PFSK-1 (cell line): ENCODE data around the gene CHAC1.

Experiments used
- POLR2AphosphoS5 ChIP-seq: IDR thresholded peaks from 2 replicates; pipeline ENCODE4 v1.6.1; 2012; ENCODE audit warnings: low read depth, mild to moderate bottlenecking, control low read depth, low read length, moderate library complexity
- SIN3A ChIP-seq: IDR thresholded peaks from 2 replicates; pipeline ENCODE4 v1.6.1; 2012; ENCODE audit warnings: mild to moderate bottlenecking, low read length, moderate library complexity, borderline replicate concordance; ENCODE audit not compliant: insufficient read depth

DNA sequence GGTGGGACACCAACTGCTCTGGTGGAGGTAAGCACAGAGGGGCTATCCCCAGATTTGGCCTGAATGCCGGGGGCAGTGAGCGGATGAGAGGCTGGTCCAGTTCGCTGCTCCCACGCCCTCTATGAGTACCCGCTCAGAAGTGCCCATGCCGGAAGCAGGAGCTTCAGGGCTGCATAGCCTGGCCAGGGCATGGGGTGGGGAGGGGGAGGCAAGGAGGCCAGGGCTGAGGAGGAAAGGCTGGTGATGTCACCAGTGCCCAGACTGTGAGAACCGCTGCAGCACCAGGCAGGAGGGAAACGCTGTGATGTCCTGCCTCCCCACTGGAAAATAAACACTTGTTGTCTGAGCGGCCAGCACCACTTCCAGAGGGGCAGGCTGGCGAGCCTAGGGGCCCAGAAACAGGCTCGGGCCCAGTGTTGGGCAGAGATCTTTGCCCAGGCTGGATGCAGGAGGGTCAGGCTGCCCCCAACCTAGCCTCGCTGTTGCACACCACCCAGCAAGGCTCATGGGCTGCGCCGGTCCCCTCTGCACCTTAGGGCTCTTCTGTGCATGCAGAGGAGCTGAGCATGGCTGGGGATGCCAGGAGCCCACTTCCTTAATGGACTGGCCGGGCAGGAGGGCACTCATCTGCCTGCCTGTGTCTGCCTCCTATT lies 35.0 kb upstream of the CHAC1 start:
- TF ChIP-seq SIN3A (no peak), POLR2AphosphoS5 (no peak)
